Dermis microvascular lymphatic vessel endothelial cell (primary cell): ENCODE data around the gene SPAG6. TPM values are rescaled to one million over a fixed set of nuclear protein-coding genes. Genes with fewer than 3 reads are reported as not detected.
"Not testable (repeated sequence)": the region's sequence is repeated elsewhere in the genome, so short reads cannot be mapped to it uniquely, and the experiment has no call there.

ENCODE experiments used
- DNase-seq, 2 donors: peaks; one replicate each; pipeline versions ENCODE4 v3.0.0 to v3.0.0-alpha.2; 2010; ENCODE audit warnings: low read depth in 2 of 2
- total RNA-seq: library from RNA; depleted of rRNA; stranded (reverse); fragments of >200 nt; gene quantifications from 2 replicates; pipeline ENCODE4 v1.2.1, GENCODE V29; 2014

SPAG6 gene
- total RNA-seq = not detected in 2 replicates

GRCh38 chr10:22345301-22346095 is at the start of gene SPAG6:
Gene SPAG6 (plus strand): TSS chr10:22345496. CDS start chr10:22345612, 116 bp downstream.
- DNase-seq = no peak

DNA sequence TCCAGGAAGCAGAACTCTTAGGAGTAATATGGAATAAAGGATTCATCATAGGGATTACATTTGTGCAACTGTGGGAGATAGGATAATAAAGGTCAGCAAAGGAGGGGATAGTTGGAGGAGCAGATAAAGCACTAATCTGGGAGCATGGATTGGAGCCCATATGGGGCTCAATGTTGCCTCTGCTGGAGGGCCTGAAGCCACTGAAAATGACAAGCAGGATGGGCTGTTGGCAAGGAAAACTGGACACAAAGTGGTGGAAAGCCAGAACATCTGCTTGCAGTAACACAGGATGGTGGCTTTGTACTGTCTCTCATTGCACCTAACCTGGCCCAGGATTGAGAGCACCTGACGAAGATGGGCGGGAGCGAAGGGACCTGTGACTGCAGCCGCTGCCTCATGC is 44.1 kb upstream of the SPAG6 start:
- no peak for DNase-seq

DNA sequence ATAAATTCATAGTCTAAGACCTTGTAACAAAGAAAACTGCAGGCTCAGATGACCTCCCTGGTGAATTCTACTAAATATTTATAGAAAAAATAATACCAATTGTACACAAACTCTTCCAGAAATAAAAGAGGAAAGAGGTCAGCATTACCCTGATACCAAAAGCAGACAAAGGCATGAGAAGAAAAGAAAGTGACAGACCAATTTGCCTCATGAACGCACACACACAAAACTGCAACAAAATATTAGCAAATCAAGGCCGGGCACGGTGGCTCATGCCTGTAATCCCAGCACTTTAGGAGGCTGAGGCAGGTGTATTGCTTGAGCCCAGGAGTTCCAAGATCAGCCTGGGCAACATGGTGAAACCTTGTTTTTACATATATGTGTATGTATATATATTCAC is 41.8 kb upstream of the SPAG6 start:
- DNase-seq = no peak

DNA sequence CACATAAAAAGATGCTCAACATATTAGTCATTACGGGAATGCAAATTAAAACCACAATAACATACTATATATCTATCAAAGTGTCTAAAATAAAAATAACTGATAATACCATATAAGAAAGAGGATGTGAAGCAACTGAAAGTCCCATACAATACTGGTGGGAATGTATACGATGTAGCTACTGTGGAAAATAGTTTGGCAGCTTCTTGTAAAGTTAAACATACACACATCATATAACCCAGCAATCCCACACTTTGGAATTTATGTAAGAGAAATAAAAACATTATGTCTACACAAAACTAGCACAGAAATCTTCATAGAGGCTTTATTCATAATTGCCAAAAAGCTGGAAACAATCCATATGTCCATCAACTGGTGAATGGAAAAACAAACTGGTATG is 39.6 kb upstream of the SPAG6 start:
- DNase-seq = no peak

GRCh38 chr10:22308390-22308789 is 36.9 kb upstream of the SPAG6 start:
- DNase-seq = no peak

DNA sequence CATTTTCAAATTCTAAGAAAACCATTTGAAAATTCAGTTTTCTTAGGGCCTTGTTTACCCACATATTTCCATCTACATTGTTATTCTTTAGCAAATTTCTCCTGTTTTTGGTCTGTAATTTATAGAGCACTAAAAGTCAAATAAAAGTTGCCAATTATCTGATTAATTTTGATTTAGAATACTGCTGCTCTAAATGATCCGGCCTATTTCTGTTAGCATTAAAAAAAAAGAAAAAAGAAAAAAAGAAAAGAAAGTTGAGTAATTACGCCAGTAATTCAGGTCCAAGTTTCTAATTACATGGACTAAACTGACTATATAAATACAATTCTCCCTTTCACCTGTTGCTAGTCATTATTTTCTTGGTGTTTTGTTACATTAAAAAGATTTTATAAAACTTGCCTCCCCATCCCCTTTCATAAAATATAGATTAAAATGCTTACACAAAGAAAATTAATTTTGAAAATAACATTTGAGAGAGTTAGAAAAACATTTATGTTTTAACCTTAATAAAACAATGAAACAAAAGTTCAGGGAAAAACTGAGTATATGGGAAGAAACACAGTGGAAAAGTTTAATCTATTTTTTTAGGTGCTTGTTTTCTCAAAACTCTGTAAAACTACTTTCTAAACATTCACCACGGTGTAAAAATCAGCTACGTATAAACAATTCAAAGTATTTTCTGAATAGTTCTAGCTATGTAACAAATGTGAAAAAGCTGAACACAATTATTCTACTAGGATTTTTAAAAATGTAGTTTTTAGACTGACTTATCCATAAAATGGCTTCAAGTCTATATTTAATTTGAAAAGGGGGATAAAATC is 35.9 kb upstream of the SPAG6 start:
- no peak for DNase-seq

- DNase-seq = not testable (repeated sequence)
These were observed 35.3 kb upstream of the SPAG6 start for GRCh38 chr10:22310012-22310411.

DNA sequence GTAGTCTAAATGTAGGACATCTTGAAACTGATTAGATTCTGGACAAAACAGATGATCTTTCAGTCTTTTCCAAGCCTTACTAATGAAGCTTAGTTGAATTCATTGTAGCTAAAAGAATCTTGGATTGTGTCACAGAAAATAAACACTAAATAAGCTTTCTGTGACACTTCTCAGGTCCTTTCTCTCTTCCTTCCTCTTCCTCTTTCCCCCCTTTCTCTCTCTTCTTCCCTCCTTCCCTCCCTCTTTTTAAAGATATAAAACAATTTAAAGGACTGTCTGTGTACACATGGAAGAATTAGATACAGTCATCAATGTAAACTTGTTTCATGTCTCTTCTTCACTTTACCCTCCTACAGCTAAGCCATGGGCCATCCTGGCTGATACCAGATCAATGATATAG is 34.4 kb upstream of the SPAG6 start:
- no peak for DNase-seq

- no peak for DNase-seq
These were observed 30.4 kb upstream of the SPAG6 start for GRCh38 chr10:22314852-22315251.

DNA sequence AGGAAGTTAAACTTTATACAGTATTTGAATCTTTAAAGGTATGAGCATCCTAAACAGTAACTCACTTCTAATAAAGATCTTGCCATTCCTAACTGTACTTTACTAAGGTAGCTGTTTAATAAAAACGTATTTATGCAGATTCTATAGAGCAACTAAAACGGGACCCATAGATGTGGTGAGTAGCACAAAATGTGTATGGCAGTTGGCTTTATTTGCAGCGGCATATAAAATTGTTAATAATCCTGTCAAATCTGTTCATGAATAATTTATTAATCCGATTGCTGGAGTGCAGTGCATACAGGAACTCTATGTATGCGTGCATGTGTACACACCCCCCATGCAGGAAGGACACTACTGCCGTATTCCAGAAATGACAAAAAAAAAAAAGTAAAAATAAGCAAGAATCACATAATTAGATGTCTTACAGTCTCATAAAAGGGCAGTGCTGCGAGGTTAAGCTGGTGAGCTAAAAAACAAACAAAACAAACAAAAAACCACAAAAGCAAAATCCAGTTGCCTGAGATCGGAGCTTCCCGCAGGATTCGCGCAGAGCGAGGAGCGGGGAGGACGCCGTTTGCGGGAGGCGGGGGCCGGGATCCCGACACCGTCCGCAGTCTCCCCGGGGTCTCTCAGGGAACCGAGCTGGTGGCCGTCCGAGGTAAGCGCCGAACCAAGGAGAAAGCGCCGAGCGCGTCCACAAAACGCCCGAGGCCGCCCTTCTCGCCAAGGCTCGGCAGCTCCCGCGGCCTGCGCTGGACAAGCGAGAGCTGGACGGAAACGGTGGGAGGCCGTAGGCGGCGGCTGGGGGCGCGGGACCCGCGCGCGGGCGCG is 29.6 kb upstream of the SPAG6 start:
- no peak for DNase-seq

DNA sequence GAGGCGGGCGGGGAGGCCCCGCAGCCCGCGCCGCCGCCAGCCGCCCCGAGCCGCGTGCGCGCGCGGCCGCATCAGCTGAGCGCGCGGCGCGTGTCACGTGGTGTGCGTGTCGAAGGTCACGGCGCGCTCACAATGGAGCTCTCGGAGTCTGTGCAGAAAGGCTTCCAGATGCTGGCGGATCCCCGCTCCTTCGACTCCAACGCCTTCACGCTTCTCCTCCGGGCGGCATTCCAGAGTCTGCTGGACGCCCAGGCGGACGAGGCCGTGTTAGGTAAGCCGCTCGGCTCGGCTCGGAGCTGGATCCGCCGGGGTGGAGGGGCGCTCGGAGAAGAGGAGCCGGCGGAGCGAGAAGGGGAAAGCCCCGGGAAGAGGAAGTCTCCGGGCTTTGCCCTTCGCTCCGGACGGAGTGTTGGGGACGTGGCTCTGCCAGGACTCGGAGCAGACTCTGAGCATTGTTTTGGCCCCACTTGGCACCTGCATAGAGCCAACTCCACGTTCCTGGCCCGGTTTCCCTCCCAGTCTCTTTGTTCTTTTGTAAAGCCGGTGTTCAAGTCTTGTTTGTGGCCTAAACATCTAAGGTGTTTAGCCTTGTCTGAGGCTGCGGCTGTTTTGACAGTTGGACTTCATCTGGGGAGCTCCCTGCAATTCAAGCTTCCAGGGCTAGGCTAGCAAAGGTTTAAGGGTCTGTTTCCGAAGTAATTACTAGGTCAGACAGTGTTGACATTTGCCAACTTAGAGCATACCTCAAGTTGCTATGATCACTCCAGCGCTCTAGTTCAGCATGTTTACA is 28.8 kb upstream of the SPAG6 start, which contains the start of gene COMMD3:
COMMD3 (plus strand) TSS at position 103 of the 790 bp plus-strand sequence; CDS start at position 133, 30 bp downstream.
- peak; percentile 65 to 90 for DNase-seq

DNA sequence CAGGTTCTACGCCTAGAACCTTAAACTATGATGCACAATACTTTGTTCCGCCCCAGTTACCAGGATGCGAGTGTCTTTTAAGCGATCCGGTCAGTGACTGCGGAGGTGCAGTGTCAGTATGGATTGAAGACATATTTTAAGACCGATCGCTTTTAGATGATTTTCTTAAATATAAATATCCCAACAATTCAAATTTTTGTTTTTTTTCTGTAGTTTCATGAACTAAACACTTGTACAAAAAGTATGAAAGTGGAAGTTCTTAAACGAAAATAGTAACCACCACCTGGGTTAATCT is 28.3 kb upstream of the SPAG6 start:
- DNase-seq = no peak

GRCh38 chr10:22317771-22318565 is 27.3 kb upstream of the SPAG6 start:
- no peak for DNase-seq

GRCh38 chr10:22318772-22319171 is 26.5 kb upstream of the SPAG6 start:
- no peak for DNase-seq

- DNase-seq = no peak
These were observed 25.7 kb upstream of the SPAG6 start for GRCh38 chr10:22319547-22319979.

GRCh38 chr10:22319980-22320558 is 25.2 kb upstream of the SPAG6 start:
- DNase-seq = no peak

DNA sequence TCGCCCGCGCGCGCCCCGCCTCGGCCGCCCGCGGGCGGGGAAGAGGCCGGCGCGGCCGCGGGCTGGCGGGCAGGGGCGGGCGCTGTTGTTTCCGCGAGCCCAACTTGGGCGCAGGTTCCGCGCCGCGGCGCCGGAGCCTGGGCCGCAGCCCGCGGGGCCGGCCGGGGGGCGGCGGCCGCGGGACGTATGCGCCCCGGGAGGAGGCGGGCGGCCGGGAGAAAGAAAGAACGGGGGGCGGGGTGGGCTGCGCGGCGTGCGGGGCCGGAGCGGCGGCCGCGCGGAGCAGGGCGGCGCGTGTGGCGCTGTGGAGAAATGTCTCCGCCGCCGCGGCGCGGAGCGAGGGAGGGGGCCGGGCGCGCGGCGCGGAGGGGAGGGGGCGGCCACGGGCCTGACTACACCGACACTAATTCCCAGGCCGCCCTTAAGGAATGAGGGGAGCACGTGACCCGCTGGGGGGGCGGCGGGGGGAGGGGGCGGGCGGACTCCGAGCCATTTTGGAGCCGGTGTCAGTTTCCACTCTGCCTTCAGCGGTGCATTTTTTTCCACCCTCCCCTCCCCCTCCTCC is 24.6 kb upstream of the SPAG6 start, which contains the start of gene BMI1:
BMI1 (plus strand) TSS at position 509 of the 565 bp plus-strand sequence. CDS start 5,351 bp downstream, outside the sequence.
- DNase-seq = peak in 1 of 2 donors; percentile 74

DNA sequence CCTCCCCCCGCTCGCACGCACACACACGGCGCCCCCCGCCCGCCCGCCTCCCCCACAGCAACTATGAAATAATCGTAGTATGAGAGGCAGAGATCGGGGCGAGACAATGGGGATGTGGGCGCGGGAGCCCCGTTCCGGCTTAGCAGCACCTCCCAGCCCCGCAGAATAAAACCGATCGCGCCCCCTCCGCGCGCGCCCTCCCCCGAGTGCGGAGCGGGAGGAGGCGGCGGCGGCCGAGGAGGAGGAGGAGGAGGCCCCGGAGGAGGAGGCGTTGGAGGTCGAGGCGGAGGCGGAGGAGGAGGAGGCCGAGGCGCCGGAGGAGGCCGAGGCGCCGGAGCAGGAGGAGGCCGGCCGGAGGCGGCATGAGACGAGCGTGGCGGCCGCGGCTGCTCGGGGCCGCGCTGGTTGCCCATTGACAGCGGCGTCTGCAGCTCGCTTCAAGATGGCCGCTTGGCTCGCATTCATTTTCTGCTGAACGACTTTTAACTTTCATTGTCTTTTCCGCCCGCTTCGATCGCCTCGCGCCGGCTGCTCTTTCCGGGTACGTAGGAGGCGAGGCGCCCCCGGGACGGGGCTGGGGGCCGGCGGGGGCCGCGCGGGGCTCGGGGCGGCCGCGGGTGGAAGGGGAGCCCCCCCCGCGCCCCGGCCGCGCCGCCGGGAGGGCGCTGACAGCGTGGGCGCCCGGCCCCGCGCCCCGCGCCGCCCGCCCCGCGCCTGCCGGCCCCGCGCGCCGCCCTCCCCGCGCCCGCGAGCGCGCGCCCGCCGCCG is 24.0 kb upstream of the SPAG6 start:
- DNase-seq = peak in 1 of 2 donors; percentile 74
